ENCODE measurements around the gene TET1. TPM values are rescaled to one million over a fixed set of nuclear protein-coding genes. Genes with fewer than 3 reads are reported as not detected.

Gene TET1
- total and polyA plus RNA-seq, 9 of the 15 experiments (the other 6 are each of a cell fraction or from before 2014, with no cell fraction given), result 2.6 to 21.3 (median 11.6) TPM

- ChIA-PET CTCF (ENCODE audit: low intra/inter-chr PET ratio) (no interaction called here), POLR2A (no interaction called here)
- FAIRE-seq (no peak), ATAC-seq (no peak), DNase-seq (ENCODE audit: extremely low read depth in 1 of 4, low spot score in 3 of 4) (no peak)
- intact Hi-C loops (cut with micrococcal nuclease), result no loop called here
- Histone ChIP-seq H3K9me3 (replicated peaks; ENCODE audit: control insufficient read depth, insufficient read depth, low read depth, low read length) (no peaks in the 10 kb centered on the region), H3K79me2 (ENCODE audit: control insufficient read depth, insufficient read depth, low read length) (no peaks in the 10 kb centered on the region), H3K9ac (ENCODE audit: insufficient read depth in 1 of 2, low read depth in 2 of 2, low read length in 2 of 2) (no peak overlapping the region), H3K4me1 (replicated peaks in 1 of 2; ENCODE audit: control insufficient read depth in 2 of 2, insufficient read depth in 2 of 2, low read length in 2 of 2) (no peaks in the 10 kb centered on the region), H4K20me1 (replicated peaks; ENCODE audit: control insufficient read depth, insufficient read depth, low read length) (no peaks in the 10 kb centered on the region), H3K4me2 (ENCODE audit: insufficient read depth, low read length) (no peak overlapping the region), H3K27ac (ENCODE audit: extremely low read depth, low read depth, low read length) (no peak overlapping the region), H2AFZ (ENCODE audit: low read depth, low read length) (no peak overlapping the region), H3K9me1 (ENCODE audit: control insufficient read depth, insufficient read depth, low read length) (no peaks in the 10 kb centered on the region), H3K27me3 (ENCODE audit: control insufficient read depth in 2 of 2, insufficient read depth in 2 of 2, low read length in 2 of 2) (no peaks in the 10 kb centered on the region), H3K36me3 (ENCODE audit: control insufficient read depth, insufficient read depth, low read length) (peaks cover 24% of the 10 kb centered on the region; the same call in 1 of the 3 replicates), H3K4me3 (no peak overlapping the region)
- TF ChIP-seq CEBPZ (IDR thresholded peaks at IDR 0.05; ENCODE audit: borderline replicate concordance, low read depth, low read length), result no peak
- no peak for TF ChIP-seq RNF219 (CRISPR knock-in tag; IDR thresholded peaks at IDR 0.05)
- no peak for TF ChIP-seq PCBP2 (IDR thresholded peaks at IDR 0.05; ENCODE audit: low read depth, low read length, poor library complexity, severe bottlenecking)
- TF ChIP-seq SMARCE1 (IDR thresholded peaks at IDR 0.05), result no peak
- no peak for TF ChIP-seq ZNF696 (CRISPR knock-in tag; conservative IDR thresholded peaks at IDR 0.05)
- no TSS peak for BruUV-seq (replicated peaks)
- in situ Hi-C loops (cut with MboI), result no loop called here
- WGBS (ENCODE audit: insufficient coverage, low coverage, missing lambda C conversion rate), result 53% methylated on average over 4 of the region's 4 CpGs
These were observed 43.4 kb upstream of the TET1 start for GRCh38 chr10:68516766-68517165.

Data from K562 (cell line).